K562 (cell line): Measurements from ENCODE around the gene TADA1. TPM values are rescaled to one million over a fixed set of nuclear protein-coding genes. Genes with fewer than 3 reads are reported as not detected.

Experiments
- ATAC-seq: fragments of 200-7000 bp; cut with Tn5 transposase; 3 replicates; pipeline ENCODE4 v1.9.1; 2020; ENCODE audit warnings: moderate library complexity
- BruUV-seq: library from RNA; stranded (reverse); fragments of 400-500 nt; replicated peaks from 2 replicates; lab custom pipeline; 2021; lab: Mats Ljungman, UMichigan
- CTCF ChIA-PET: fragments of 300-600 bp; formaldehyde crosslinking; extraction: SDS; loops from one replicate; lab custom pipeline; 2021; ENCODE audit warnings: low intra/inter-chr PET ratio; lab: Yijun Ruan, JAX
- POLR2A ChIA-PET: fragments of 300-600, 350-650 bp; sonication (Branson Sonifier 250); formaldehyde crosslinking; extraction: SDS; loops from one replicate; lab custom pipeline; 2021; ENCODE audit warnings: antibody characterized with exemption, inconsistent platforms; lab: Yijun Ruan, JAX
- DNase-seq, 4 experiments: peaks; one replicate each; pipeline versions ENCODE4 v3.0.0 to v3.0.0-alpha.2; 2011 to 2018; ENCODE audit warnings: low spot score in 3 of 4, mixed read lengths in 3 of 4; ENCODE audit errors: extremely low read depth in 1 of 4
- FAIRE-seq: peaks from 2 replicates; lab custom pipeline; 2011; peaks lifted over from hg19 to GRCh38; lab: Jason Lieb, UNC
- H2AFZ ChIP-seq: 2 replicates; pipeline ENCODE4 v1.6.0; 2011; ENCODE audit warnings: low read depth, low read length, control low read depth, inconsistent platforms
- H3K27ac ChIP-seq: fragments of 200-600 bp; 3 replicates; pipeline ENCODE4 v1.8.0; 2011; ENCODE audit warnings: low read depth, mild to moderate bottlenecking, control low read depth, inconsistent platforms, low read length, moderate library complexity, mixed read lengths; ENCODE audit errors: extremely low read depth
- H3K27me3 ChIP-seq, 2 experiments: fragments of 300-600 bp in 1 of 2; 2 replicates in 1 of 2; 3 replicates in 1 of 2; pipeline versions ENCODE4 v1.6.0 to v1.8.0; 2011; ENCODE audit warnings: inconsistent platforms in 2 of 2, low read length in 2 of 2, mild to moderate bottlenecking in 1 of 2, mixed read lengths in 1 of 2, moderate library complexity in 1 of 2; ENCODE audit not compliant: control insufficient read depth in 2 of 2, insufficient read depth in 2 of 2
- H3K36me3 ChIP-seq: fragments of 300-600 bp; 3 replicates; pipeline ENCODE4 v1.8.0; 2011; ENCODE audit warnings: mild to moderate bottlenecking, low read length, inconsistent platforms; ENCODE audit not compliant: control insufficient read depth, insufficient read depth
- H3K4me1 ChIP-seq, 2 experiments: fragments of 200-600 bp in 1 of 2; replicated peaks in 1 of 2; 2 replicates in 1 of 2; 3 replicates in 1 of 2; pipeline versions ENCODE4 v1.5.1 to v1.8.0; 2011; ENCODE audit warnings: inconsistent platforms in 2 of 2, low read length in 2 of 2, mild to moderate bottlenecking in 1 of 2, mixed read lengths in 1 of 2, moderate library complexity in 1 of 2; ENCODE audit not compliant: control insufficient read depth in 2 of 2, insufficient read depth in 2 of 2
- H3K4me2 ChIP-seq: 2 replicates; pipeline ENCODE4 v1.6.1; 2011; ENCODE audit warnings: low read length, control low read depth, inconsistent platforms, mixed read lengths; ENCODE audit not compliant: insufficient read depth
- H3K4me3 ChIP-seq: fragments of 200-600 bp; sonication (generic), shearing (Covaris generic); 2 replicates; pipeline ENCODE4 v1.5.1; 2016; ENCODE audit warnings: control low read depth, inconsistent platforms
- H3K79me2 ChIP-seq: fragments of 200-600 bp; 3 replicates; pipeline ENCODE4 v1.8.0; 2011; ENCODE audit warnings: low read length, inconsistent platforms; ENCODE audit not compliant: control insufficient read depth, insufficient read depth
- H3K9ac ChIP-seq, 2 experiments: 2 replicates each; pipeline versions ENCODE4 v1.6.0 to v1.6.1; 2011; ENCODE audit warnings: low read depth in 2 of 2, low read length in 2 of 2, control low read depth in 1 of 2, inconsistent platforms in 1 of 2, mild to moderate bottlenecking in 1 of 2, mixed read lengths in 1 of 2; ENCODE audit not compliant: insufficient read depth in 1 of 2
- H3K9me1 ChIP-seq: one replicate; pipeline ENCODE4 v1.6.0; 2011; ENCODE audit warnings: inconsistent platforms, mild to moderate bottlenecking, low read length, moderate library complexity; ENCODE audit not compliant: control insufficient read depth, insufficient read depth
- H3K9me3 ChIP-seq: replicated peaks from 2 replicates; pipeline ENCODE4 v1.5.1; 2011; ENCODE audit warnings: low read depth, low read length, inconsistent platforms; ENCODE audit not compliant: control insufficient read depth, insufficient read depth
- H4K20me1 ChIP-seq: replicated peaks from 2 replicates; pipeline ENCODE4 v1.6.1; 2011; ENCODE audit warnings: low read length, inconsistent platforms, mixed read lengths; ENCODE audit not compliant: control insufficient read depth, insufficient read depth
- CBX2 ChIP-seq: fragments of 200-600 bp; sonication (generic); IDR thresholded peaks from one replicate; pipeline ENCODE4 v1.6.1; 2012; ENCODE audit warnings: mild to moderate bottlenecking, low read length, inconsistent platforms; ENCODE audit not compliant: insufficient read depth, poor library complexity, severe bottlenecking
- CCAR2 ChIP-seq: fragments of 200-400 bp; formaldehyde crosslinking; IDR thresholded peaks from 2 replicates; pipeline ENCODE4 v1.6.1; 2017; ENCODE audit warnings: mild to moderate bottlenecking, low read depth, low read length
- CREB3 ChIP-seq: fragments of 450-650 bp; conservative IDR thresholded peaks from 2 replicates; pipeline ENCODE4 v1.6.1; 2016; ENCODE audit warnings: missing genetic modification characterization, low read depth, mild to moderate bottlenecking, missing compliant biosample characterization, moderate library complexity
- ID3 ChIP-seq, 2 experiments: fragments of 250-450 bp in 1 of 2; fragments of 450-650 bp in 1 of 2; sonication (Bioruptor Pico) in 1 of 2; IDR thresholded peaks; 2 replicates each; pipeline versions ENCODE4 v1.6.1 to v1.8.0; 2016 to 2021; ENCODE audit warnings: mild to moderate bottlenecking in 2 of 2, moderate library complexity in 2 of 2, missing compliant biosample characterization in 1 of 2, missing genetic modification characterization in 1 of 2
- NCOA2 ChIP-seq, 2 experiments: fragments of 450-650 bp; IDR thresholded peaks; 2 replicates each; pipeline ENCODE4 v1.6.1; 2018; ENCODE audit warnings: mild to moderate bottlenecking in 2 of 2, moderate library complexity in 1 of 2; ENCODE audit not compliant: partially characterized antibody in 2 of 2
- NFIX ChIP-seq: fragments of 250-450 bp; sonication (Bioruptor Pico); IDR thresholded peaks from 2 replicates; pipeline ENCODE4 v1.4.0; 2020; ENCODE audit warnings: low read depth, mild to moderate bottlenecking, moderate library complexity
- POLR3G ChIP-seq: IDR thresholded peaks from 2 replicates; pipeline ENCODE4 v1.6.1; 2011; ENCODE audit not compliant: insufficient read length, insufficient replicate concordance; ENCODE audit errors: extremely low read depth
- TEAD1 ChIP-seq, 2 experiments: fragments of 450-650 bp in 1 of 2; sonication (generic) in 1 of 2; formaldehyde crosslinking; IDR thresholded peaks; 2 replicates each; pipeline versions ENCODE4 v1.4.0 to v1.8.0; 2020 to 2022; ENCODE audit warnings: mild to moderate bottlenecking in 2 of 2, missing genetic modification reagents in 1 of 2
- WGBS: fragments of 100-300 bp; shearing (Covaris generic); methylation state at CpG from one replicate; pipeline ENCODE4 v1.1.6; 2016; ENCODE audit warnings: low coverage, mixed read lengths; ENCODE audit not compliant: insufficient coverage; ENCODE audit errors: missing lambda C conversion rate; 5-methylcytosine and 5-hydroxymethylcytosine counted together
- in situ Hi-C: fragments of 300-500 bp; cut with MboI; formaldehyde crosslinking; loops from 4 replicates; pipeline ENCODE4 v1.15.0; 2018; ENCODE audit warnings: inconsistent platforms, mixed read lengths
- intact Hi-C: fragments of 100-400 bp; cut with micrococcal nuclease; formaldehyde crosslinking; loops from 2 replicates; pipeline ENCODE4 v1.14.2; 2022
- polyA plus RNA-seq, 8 experiments: library from polyadenylated mRNA; depleted of rRNA in 4 of 8; stranded (reverse) in 5 of 8; unstranded in 3 of 8; fragments of >200 nt; fragmentation: Nextera tagmentation in 2 of 8; fragmentation: Illumina TruSeq in 1 of 8; extraction: Ambion mirVana in 2 of 8; extraction: Trizol in 1 of 8; gene quantifications; 2 replicates each; pipeline versions ENCODE4 v1.2.1 to v1.2.3, GENCODE V29; 2011 to 2014; ENCODE audit warnings: inconsistent platforms in 1 of 8, missing spikeins in 1 of 8
- total RNA-seq, 7 experiments: library from RNA; depleted of rRNA in 6 of 7; stranded (reverse); fragments of >200 nt in 6 of 7; fragmentation: Illumina TruSeq in 2 of 7; extraction: Trizol in 2 of 7; gene quantifications; 2 replicates each; pipeline versions ENCODE4 v1.2.1 to v1.2.3, GENCODE V29; 2011 to 2021; ENCODE audit warnings: low replicate concordance in 1 of 7

TADA1 gene
- total and polyA plus RNA-seq, 9 of the 15 experiments (the other 6 are each of a cell fraction or from before 2014, with no cell fraction given) = 15.9 to 76.5 (median 28.7) TPM

DNA sequence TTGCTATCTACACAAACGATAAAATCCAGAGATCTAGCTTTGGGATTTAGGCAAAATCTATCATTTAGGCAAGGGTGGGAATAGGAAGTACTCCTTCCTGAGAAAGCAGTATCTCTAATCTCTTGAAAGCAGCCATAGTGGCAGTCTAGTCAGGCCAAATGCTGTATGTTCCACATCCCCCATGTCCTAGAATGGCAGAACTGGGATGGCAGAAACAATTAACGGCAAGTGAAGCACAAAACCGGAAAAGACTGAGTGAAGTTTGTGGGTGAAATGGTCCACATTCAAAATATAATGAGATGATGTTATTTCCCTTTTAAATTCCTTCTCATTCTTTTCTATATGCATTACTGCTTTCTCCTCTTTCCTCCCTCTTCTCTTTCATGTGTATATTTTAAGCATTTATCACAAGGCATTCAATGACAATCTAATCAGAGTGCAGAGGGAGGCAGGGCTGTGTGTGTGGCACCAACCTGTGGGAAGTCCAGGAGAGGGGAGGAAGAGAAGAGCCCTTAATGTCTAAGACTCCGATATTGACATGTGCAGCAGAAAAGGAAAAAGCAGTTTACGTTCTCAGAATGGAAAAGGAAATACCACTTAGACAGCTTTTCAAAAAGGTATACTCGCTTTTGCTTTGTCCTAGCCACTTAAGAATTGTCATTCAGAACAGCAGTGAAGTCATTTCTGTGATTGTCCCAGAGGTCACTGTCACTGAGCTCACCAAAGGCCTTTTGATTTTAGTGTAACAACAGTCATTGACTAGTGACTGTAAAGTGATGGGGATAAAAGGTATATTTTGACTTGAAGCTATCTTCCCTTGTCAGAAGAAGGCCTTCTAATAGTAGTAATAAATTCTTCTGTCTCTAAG, 42.3 kb upstream of the TADA1 start:
- no peak overlapping the region for H3K27ac ChIP-seq
- H3K79me2 ChIP-seq = no peaks in the 10 kb centered on the region
- no peak overlapping the region for H3K9ac ChIP-seq
- CTCF ChIA-PET = no interaction called here
- POLR2A ChIA-PET = interaction anchor here (1.0 to 1.5 kb wide), 2 partner anchors 16 to 43 kb away, joined by 5 read pairs; partner anchors contain the start of gene TADA1
- in situ Hi-C loops = loop anchor here (5.0 kb wide), 1 partner anchor 139 kb away; no protein-coding TSS in a partner anchor
- no peak overlapping the region for H2AFZ ChIP-seq
- 0% methylated on average over 6 of the region's 6 CpGs for WGBS
- intact Hi-C loops = no loop called here
- H3K4me3 ChIP-seq = no peak overlapping the region
- ATAC-seq = no peak
- BruUV-seq = no TSS peak
- no peak overlapping the region for H3K4me2 ChIP-seq
- H4K20me1 ChIP-seq = no peaks in the 10 kb centered on the region
- H3K9me3 ChIP-seq = no peaks in the 10 kb centered on the region
- DNase-seq = no peak
- no peak for FAIRE-seq
- H3K27me3 ChIP-seq = peaks cover 37 to 53% of the 10 kb centered on the region in 2 experiments
- H3K36me3 ChIP-seq = no peaks in the 10 kb centered on the region
- no peaks in the 10 kb centered on the region for H3K9me1 ChIP-seq
- H3K4me1 ChIP-seq = peaks cover 0 to 11% of the 10 kb centered on the region in 2 experiments; a peak in 1 of 5 replicates
- TF ChIP-seq CCAR2 = no peak
- TF ChIP-seq CREB3 = no peak
- no peak for TF ChIP-seq TEAD1 (CRISPR knock-in tag; IDR thresholded peaks at IDR 0.05)
- no peak for TF ChIP-seq NFIX
- TF ChIP-seq CBX2 = no peak
- TF ChIP-seq NCOA2 (IDR thresholded peaks at IDR 0.05; ENCODE audit: partially characterized antibody in 2 of 2) = no peak
- TF ChIP-seq ID3 (CRISPR knock-in tag; IDR thresholded peaks at IDR 0.05) = no peak
- TF ChIP-seq ID3 (tag; IDR thresholded peaks at IDR 0.05) = no peak
- TF ChIP-seq POLR3G = no peak
